GM12891 (cell line): ENCODE results near the gene NADSYN1.

Experiments
- PAX5 ChIP-seq: IDR thresholded peaks from 2 replicates; pipeline ENCODE4 v1.6.1; 2011; ENCODE audit warnings: low read length, moderate library complexity, mild to moderate bottlenecking; ENCODE audit not compliant: insufficient read depth, severe bottlenecking
- POLR2A ChIP-seq: IDR thresholded peaks from 2 replicates; pipeline ENCODE4 v1.6.1; 2011; ENCODE audit warnings: low read depth, low read length, control low read depth
- POLR2AphosphoS5 ChIP-seq: IDR thresholded peaks from 2 replicates; pipeline ENCODE4 v1.6.1; 2011; ENCODE audit warnings: low read depth, low read length, control low read depth
- SPI1 ChIP-seq: IDR thresholded peaks from 2 replicates; pipeline ENCODE4 v1.6.1; 2011; ENCODE audit warnings: low read depth, low read length, control low read depth
- TAF1 ChIP-seq: IDR thresholded peaks from 2 replicates; pipeline ENCODE4 v1.6.1; 2011; ENCODE audit warnings: low read depth, low read length, control low read depth

DNA sequence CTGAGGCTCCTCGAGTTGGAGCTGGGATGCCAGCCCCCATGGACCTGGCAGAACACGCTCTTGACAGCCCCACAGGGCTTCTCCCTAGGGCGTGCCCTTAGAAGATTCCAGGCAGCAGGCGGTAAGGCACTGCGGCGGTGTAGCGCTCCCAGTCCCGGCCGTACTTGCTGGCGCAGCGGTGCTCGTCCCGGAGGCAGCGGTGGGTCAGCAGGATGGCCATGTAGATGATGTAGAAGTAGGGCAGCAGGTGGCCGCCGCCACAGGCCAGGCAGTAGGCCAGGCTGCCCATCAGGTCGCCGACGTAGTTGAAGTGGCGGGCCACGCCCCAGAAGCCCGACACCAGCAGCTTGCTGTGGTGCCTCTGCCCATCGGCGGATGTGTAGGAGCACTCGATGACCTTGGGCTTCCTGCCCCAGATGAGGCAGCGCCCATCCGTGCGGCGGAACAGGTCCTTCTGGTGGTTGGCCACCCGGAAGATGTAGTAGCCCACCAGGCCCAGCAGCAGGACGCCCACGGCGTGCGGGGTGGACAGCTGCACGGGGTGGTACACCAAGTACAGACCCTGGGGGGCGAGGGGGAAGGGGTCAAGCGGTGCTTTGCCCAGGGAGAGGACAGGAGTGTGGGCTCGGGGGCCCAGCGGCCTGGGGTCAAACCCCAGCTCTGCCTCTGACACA lies 17.6 kb upstream of the NADSYN1 start:
- TF ChIP-seq POLR2A, result no peak
- TF ChIP-seq SPI1, result no peak
- no peak for TF ChIP-seq POLR2AphosphoS5
- TF ChIP-seq PAX5, result no peak
- TF ChIP-seq TAF1, result no peak
